K562 (cell line): Measurements from ENCODE around the gene C9orf50. TPM values are rescaled to one million over a fixed set of nuclear protein-coding genes. Genes with fewer than 3 reads are reported as not detected.

Source experiments
- ATAC-seq: fragments of 200-7000 bp; cut with Tn5 transposase; 3 replicates; pipeline ENCODE4 v1.9.1; 2020; ENCODE audit warnings: moderate library complexity
- BruUV-seq: library from RNA; stranded (reverse); fragments of 400-500 nt; replicated peaks from 2 replicates; lab custom pipeline; 2021; lab: Mats Ljungman, UMichigan
- CTCF ChIA-PET: fragments of 300-600 bp; formaldehyde crosslinking; extraction: SDS; loops from one replicate; lab custom pipeline; 2021; ENCODE audit warnings: low intra/inter-chr PET ratio; lab: Yijun Ruan, JAX
- POLR2A ChIA-PET: fragments of 300-600, 350-650 bp; sonication (Branson Sonifier 250); formaldehyde crosslinking; extraction: SDS; loops from one replicate; lab custom pipeline; 2021; ENCODE audit warnings: antibody characterized with exemption, inconsistent platforms; lab: Yijun Ruan, JAX
- DNase-seq, 4 experiments: peaks; one replicate each; pipeline versions ENCODE4 v3.0.0 to v3.0.0-alpha.2; 2011 to 2018; ENCODE audit warnings: low spot score in 3 of 4, mixed read lengths in 3 of 4; ENCODE audit errors: extremely low read depth in 1 of 4
- FAIRE-seq: peaks from 2 replicates; lab custom pipeline; 2011; peaks lifted over from hg19 to GRCh38; lab: Jason Lieb, UNC
- H2AFZ ChIP-seq: 2 replicates; pipeline ENCODE4 v1.6.0; 2011; ENCODE audit warnings: low read depth, low read length, control low read depth, inconsistent platforms
- H3K27ac ChIP-seq: fragments of 200-600 bp; 3 replicates; pipeline ENCODE4 v1.8.0; 2011; ENCODE audit warnings: low read depth, mild to moderate bottlenecking, control low read depth, inconsistent platforms, low read length, moderate library complexity, mixed read lengths; ENCODE audit errors: extremely low read depth
- H3K27me3 ChIP-seq, 2 experiments: fragments of 300-600 bp in 1 of 2; 2 replicates in 1 of 2; 3 replicates in 1 of 2; pipeline versions ENCODE4 v1.6.0 to v1.8.0; 2011; ENCODE audit warnings: inconsistent platforms in 2 of 2, low read length in 2 of 2, mild to moderate bottlenecking in 1 of 2, mixed read lengths in 1 of 2, moderate library complexity in 1 of 2; ENCODE audit not compliant: control insufficient read depth in 2 of 2, insufficient read depth in 2 of 2
- H3K36me3 ChIP-seq: fragments of 300-600 bp; 3 replicates; pipeline ENCODE4 v1.8.0; 2011; ENCODE audit warnings: mild to moderate bottlenecking, low read length, inconsistent platforms; ENCODE audit not compliant: control insufficient read depth, insufficient read depth
- H3K4me1 ChIP-seq, 2 experiments: fragments of 200-600 bp in 1 of 2; replicated peaks in 1 of 2; 2 replicates in 1 of 2; 3 replicates in 1 of 2; pipeline versions ENCODE4 v1.5.1 to v1.8.0; 2011; ENCODE audit warnings: inconsistent platforms in 2 of 2, low read length in 2 of 2, mild to moderate bottlenecking in 1 of 2, mixed read lengths in 1 of 2, moderate library complexity in 1 of 2; ENCODE audit not compliant: control insufficient read depth in 2 of 2, insufficient read depth in 2 of 2
- H3K4me2 ChIP-seq: 2 replicates; pipeline ENCODE4 v1.6.1; 2011; ENCODE audit warnings: low read length, control low read depth, inconsistent platforms, mixed read lengths; ENCODE audit not compliant: insufficient read depth
- H3K4me3 ChIP-seq: fragments of 200-600 bp; sonication (generic), shearing (Covaris generic); 2 replicates; pipeline ENCODE4 v1.5.1; 2016; ENCODE audit warnings: control low read depth, inconsistent platforms
- H3K79me2 ChIP-seq: fragments of 200-600 bp; 3 replicates; pipeline ENCODE4 v1.8.0; 2011; ENCODE audit warnings: low read length, inconsistent platforms; ENCODE audit not compliant: control insufficient read depth, insufficient read depth
- H3K9ac ChIP-seq, 2 experiments: 2 replicates each; pipeline versions ENCODE4 v1.6.0 to v1.6.1; 2011; ENCODE audit warnings: low read depth in 2 of 2, low read length in 2 of 2, control low read depth in 1 of 2, inconsistent platforms in 1 of 2, mild to moderate bottlenecking in 1 of 2, mixed read lengths in 1 of 2; ENCODE audit not compliant: insufficient read depth in 1 of 2
- H3K9me1 ChIP-seq: one replicate; pipeline ENCODE4 v1.6.0; 2011; ENCODE audit warnings: inconsistent platforms, mild to moderate bottlenecking, low read length, moderate library complexity; ENCODE audit not compliant: control insufficient read depth, insufficient read depth
- H3K9me3 ChIP-seq: replicated peaks from 2 replicates; pipeline ENCODE4 v1.5.1; 2011; ENCODE audit warnings: low read depth, low read length, inconsistent platforms; ENCODE audit not compliant: control insufficient read depth, insufficient read depth
- H4K20me1 ChIP-seq: replicated peaks from 2 replicates; pipeline ENCODE4 v1.6.1; 2011; ENCODE audit warnings: low read length, inconsistent platforms, mixed read lengths; ENCODE audit not compliant: control insufficient read depth, insufficient read depth
- ATF1 ChIP-seq, 2 experiments: fragments of 450-650 bp in 1 of 2; IDR thresholded peaks; 2 replicates each; pipeline ENCODE4 v1.6.1; 2016; ENCODE audit warnings: missing compliant biosample characterization in 1 of 2, missing genetic modification characterization in 1 of 2
- PCBP1 ChIP-seq: fragments of 200-400 bp; formaldehyde crosslinking; IDR thresholded peaks from 2 replicates; pipeline ENCODE4 v1.6.1; 2018; ENCODE audit warnings: mild to moderate bottlenecking, low read depth, low read length; ENCODE audit not compliant: poor library complexity, severe bottlenecking
- ZBTB7A ChIP-seq: IDR thresholded peaks from 2 replicates; pipeline ENCODE4 v1.6.1; 2011; ENCODE audit warnings: low read depth, mild to moderate bottlenecking, low read length, moderate library complexity, borderline replicate concordance; ENCODE audit not compliant: control insufficient read depth
- WGBS: fragments of 100-300 bp; shearing (Covaris generic); methylation state at CpG from one replicate; pipeline ENCODE4 v1.1.6; 2016; ENCODE audit warnings: low coverage, mixed read lengths; ENCODE audit not compliant: insufficient coverage; ENCODE audit errors: missing lambda C conversion rate; 5-methylcytosine and 5-hydroxymethylcytosine counted together
- in situ Hi-C: fragments of 300-500 bp; cut with MboI; formaldehyde crosslinking; loops from 4 replicates; pipeline ENCODE4 v1.15.0; 2018; ENCODE audit warnings: inconsistent platforms, mixed read lengths
- intact Hi-C: fragments of 100-400 bp; cut with micrococcal nuclease; formaldehyde crosslinking; loops from 2 replicates; pipeline ENCODE4 v1.14.2; 2022
- polyA plus RNA-seq, 8 experiments: library from polyadenylated mRNA; depleted of rRNA in 4 of 8; stranded (reverse) in 5 of 8; unstranded in 3 of 8; fragments of >200 nt; fragmentation: Nextera tagmentation in 2 of 8; fragmentation: Illumina TruSeq in 1 of 8; extraction: Ambion mirVana in 2 of 8; extraction: Trizol in 1 of 8; gene quantifications; 2 replicates each; pipeline versions ENCODE4 v1.2.1 to v1.2.3, GENCODE V29; 2011 to 2014; ENCODE audit warnings: inconsistent platforms in 1 of 8, missing spikeins in 1 of 8
- total RNA-seq, 7 experiments: library from RNA; depleted of rRNA in 6 of 7; stranded (reverse); fragments of >200 nt in 6 of 7; fragmentation: Illumina TruSeq in 2 of 7; extraction: Trizol in 2 of 7; gene quantifications; 2 replicates each; pipeline versions ENCODE4 v1.2.1 to v1.2.3, GENCODE V29; 2011 to 2021; ENCODE audit warnings: low replicate concordance in 1 of 7
- TF ChIP-seq, protein P1 (sequence below), 2 experiments: IDR thresholded peaks; 2 replicates each; pipeline ENCODE4 v1.6.1; 2011; ENCODE audit warnings: borderline replicate concordance in 1 of 2, control low read depth in 1 of 2, low read depth in 1 of 2, low read length in 1 of 2, mild to moderate bottlenecking in 1 of 2, mixed read lengths in 1 of 2, moderate library complexity in 1 of 2; ENCODE audit not compliant: insufficient read depth in 1 of 2, insufficient read length in 1 of 2, poor library complexity in 1 of 2, severe bottlenecking in 1 of 2; ENCODE audit errors: extremely low read depth in 1 of 2

C9orf50 gene
- total and polyA plus RNA-seq, 9 of the 15 experiments (the other 6 are each of a cell fraction or from before 2014, with no cell fraction given), result not detected

DNA sequence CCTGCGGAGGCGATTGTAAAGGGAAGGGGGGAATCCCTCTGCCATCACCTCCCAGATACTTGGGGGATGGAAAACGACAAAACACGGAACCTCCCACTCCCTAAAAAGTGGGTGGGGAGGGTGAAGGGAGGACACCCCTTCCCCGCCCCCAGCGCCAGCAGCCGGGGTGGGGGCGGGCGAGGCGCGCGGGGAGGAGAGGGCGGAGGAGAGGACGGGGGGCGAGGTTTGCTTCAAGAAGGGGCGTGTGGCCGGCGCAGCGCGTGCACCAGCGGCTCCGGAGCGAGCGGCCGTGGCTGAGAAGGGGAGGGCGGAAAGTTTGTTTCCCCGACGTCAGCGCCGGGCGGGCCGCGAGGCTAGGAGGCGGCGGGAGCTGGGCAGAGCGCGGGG, 44.5 kb upstream of the C9orf50 start, which contains the start of gene PRRX2:
TSS of gene PRRX2 (plus strand) at position 259 of the 387 bp plus-strand sequence. CDS start 221 bp downstream, outside the sequence.
- H3K27me3 ChIP-seq, result peaks cover 23 to 44% of the 10 kb centered on the region in 2 experiments
- CTCF ChIA-PET, result no interaction called here
- no TSS peak for BruUV-seq
- WGBS, result 0% methylated on average over 6 of the region's 37 CpGs
- H3K4me3 ChIP-seq, result no peak within 1 kb of the TSS
- no peak for FAIRE-seq
- DNase-seq, result peak in 2 of 4 experiments; percentile 67 to 69
- H3K4me2 ChIP-seq, result no peak within 1 kb of the TSS
- H3K4me1 ChIP-seq, result peaks cover 0 to 28% of the 10 kb centered on the region in 2 experiments; a peak in 2 of 5 replicates
- H3K9me3 ChIP-seq, result no peaks in the 10 kb centered on the region
- H3K9ac ChIP-seq, result 0 out of 4 replicates have a peak within 1 kb of the TSS, but pooled peaks of 1 of the 2 experiments have one; percentile 3
- H2AFZ ChIP-seq, result no peak within 1 kb of the TSS
- TF ChIP-seq PCBP1 (peak; percentile 34), ZBTB7A (0 out of 2 replicates have a peak, but pooled peaks have one; percentile 30), ATF1 (CRISPR knock-in tag; IDR thresholded peaks at IDR 0.05) (no peak), ATF1 (tag; IDR thresholded peaks at IDR 0.05) (no peak)
- TF ChIP-seq, protein P1, sequence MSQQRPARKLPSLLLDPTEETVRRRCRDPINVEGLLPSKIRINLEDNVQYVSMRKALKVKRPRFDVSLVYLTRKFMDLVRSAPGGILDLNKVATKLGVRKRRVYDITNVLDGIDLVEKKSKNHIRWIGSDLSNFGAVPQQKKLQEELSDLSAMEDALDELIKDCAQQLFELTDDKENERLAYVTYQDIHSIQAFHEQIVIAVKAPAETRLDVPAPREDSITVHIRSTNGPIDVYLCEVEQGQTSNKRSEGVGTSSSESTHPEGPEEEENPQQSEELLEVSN (IDR thresholded peaks at IDR 0.05; ENCODE audit: borderline replicate concordance in 1 of 2, extremely low read depth in 1 of 2, insufficient read depth in 1 of 2, insufficient read length in 1 of 2, low read depth in 1 of 2, low read length in 1 of 2, poor library complexity in 1 of 2, severe bottlenecking in 1 of 2), result peak in 1 of 2 experiments; percentile 37
- TF ChIP-seq, all 486 proteins: peak for 3
- Histone ChIP-seq H3K79me2 (no peaks in the 10 kb centered on the region), H4K20me1 (no peaks in the 10 kb centered on the region), H3K9me1 (no peaks in the 10 kb centered on the region), H3K36me3 (no peaks in the 10 kb centered on the region; the same call in 2 of the 3 replicates), H3K27ac (no peak within 1 kb of the TSS)
- intact Hi-C loops (no loop called here), in situ Hi-C loops (loop anchor here (10.0 to 25.0 kb wide), 2 partner anchors 672 to 759 kb away; no protein-coding TSS in a partner anchor)
- peak; percentile 32; the same call in 2 of the 3 replicates for ATAC-seq
- POLR2A ChIA-PET, result no interaction called here
